SK-N-SH (cell line): Measurements from ENCODE around the gene CCDC34. TPM values are rescaled to one million over a fixed set of nuclear protein-coding genes. Genes with fewer than 3 reads are reported as not detected.

ENCODE experiments used
- CTCF ChIA-PET: fragments of 300-600, 350-600 bp; formaldehyde crosslinking; extraction: SDS; loops from one replicate; lab custom pipeline; 2021; lab: Yijun Ruan, JAX
- POLR2A ChIA-PET: fragments of 350-600 bp; sonication (Branson Sonifier 250); formaldehyde crosslinking; extraction: SDS; loops from one replicate; lab custom pipeline; 2020; ENCODE audit warnings: antibody characterized with exemption, inconsistent platforms; lab: Yijun Ruan, JAX
- DNase-seq: peaks from one replicate; pipeline ENCODE4 v3.0.0; 2012
- H2AFZ ChIP-seq: fragments of 200-600 bp; sonication (generic); 2 replicates; pipeline ENCODE4 v1.8.1; 2016; ENCODE audit warnings: antibody characterized with exemption, mild to moderate bottlenecking, low read depth
- H3F3A ChIP-seq: fragments of 200-600 bp; sonication (generic); replicated peaks from 2 replicates; pipeline ENCODE3; 2016; ENCODE audit warnings: antibody characterized with exemption, mild to moderate bottlenecking; ENCODE audit not compliant: insufficient read depth
- H3K27ac ChIP-seq, 2 experiments: fragments of 200-500 bp in 1 of 2; fragments of 200-600 bp in 1 of 2; sonication (Bioruptor generic) in 1 of 2; sonication (generic), shearing (Covaris generic) in 1 of 2; 2 replicates each; pipeline versions ENCODE4 v1.5.1 to v1.6.1; 2014 to 2016; ENCODE audit warnings: low read depth in 2 of 2, inconsistent platforms in 1 of 2, low read length in 1 of 2, mild to moderate bottlenecking in 1 of 2, mixed read lengths in 1 of 2
- H3K27me3 ChIP-seq: fragments of 200-600 bp; sonication (generic), shearing (Covaris generic); 2 replicates; pipeline ENCODE4 v1.6.1; 2016; ENCODE audit warnings: mixed run types; ENCODE audit not compliant: insufficient read depth
- H3K36me3 ChIP-seq, 2 experiments: fragments of 200-500 bp in 1 of 2; fragments of 200-600 bp in 1 of 2; sonication (Bioruptor generic) in 1 of 2; sonication (generic) in 1 of 2; replicated peaks in 1 of 2; 2 replicates each; pipeline versions ENCODE3 to v1.5.1; 2014 to 2016; ENCODE audit warnings: low read length in 1 of 2, mild to moderate bottlenecking in 1 of 2; ENCODE audit not compliant: insufficient read depth in 2 of 2, control insufficient read depth in 1 of 2
- H3K4me1 ChIP-seq, 2 experiments: fragments of 200-500 bp in 1 of 2; fragments of 200-600 bp in 1 of 2; sonication (Bioruptor generic) in 1 of 2; sonication (generic), shearing (Covaris generic) in 1 of 2; 2 replicates each; pipeline versions ENCODE4 v1.5.1 to v1.6.1; 2014 to 2016; ENCODE audit warnings: low read depth in 1 of 2, low read length in 1 of 2, mixed run types in 1 of 2; ENCODE audit not compliant: insufficient read depth in 2 of 2, control insufficient read depth in 1 of 2
- H3K4me2 ChIP-seq: fragments of 200-600 bp; sonication (generic), shearing (Covaris generic); 2 replicates; pipeline ENCODE4 v1.6.1; 2017; ENCODE audit warnings: mixed run types
- H3K4me3 ChIP-seq, 2 experiments: fragments of 200-500 bp in 1 of 2; fragments of 200-600 bp in 1 of 2; sonication (Bioruptor generic) in 1 of 2; sonication (generic), shearing (Covaris generic) in 1 of 2; 2 replicates each; pipeline versions ENCODE4 v1.5.1 to v1.8.1; 2014 to 2016; ENCODE audit warnings: low read depth in 2 of 2, inconsistent platforms in 1 of 2, low read length in 1 of 2, mild to moderate bottlenecking in 1 of 2, mixed read lengths in 1 of 2, moderate library complexity in 1 of 2
- H3K79me2 ChIP-seq: fragments of 200-600 bp; sonication (generic); 2 replicates; pipeline ENCODE4 v1.8.1; 2017; ENCODE audit warnings: mild to moderate bottlenecking; ENCODE audit not compliant: insufficient read depth
- H3K9ac ChIP-seq: fragments of 200-600 bp; sonication (generic); 2 replicates; pipeline ENCODE4 v1.6.1; 2017; ENCODE audit warnings: mixed run types
- H3K9me2 ChIP-seq: fragments of 200-600 bp; sonication (generic); 2 replicates; pipeline ENCODE4 v1.6.1; 2017; ENCODE audit warnings: mixed run types
- H3K9me3 ChIP-seq: fragments of 200-600 bp; sonication (generic); 2 replicates; pipeline ENCODE4 v1.6.1; 2017; ENCODE audit warnings: mixed run types, mild to moderate bottlenecking, moderate library complexity
- H4K20me1 ChIP-seq: fragments of 200-600 bp; sonication (generic); 2 replicates; pipeline ENCODE4 v1.6.1; 2017; ENCODE audit warnings: mild to moderate bottlenecking, mixed run types; ENCODE audit not compliant: insufficient read depth
- CHD2 ChIP-seq: fragments of 150-350 bp; IDR thresholded peaks from 2 replicates; pipeline ENCODE4 v1.6.1; 2018; ENCODE audit warnings: low read length; ENCODE audit not compliant: partially characterized antibody
- CTCF ChIP-seq: fragments of 200-600 bp; sonication (generic); IDR thresholded peaks from 2 replicates; pipeline ENCODE4 v1.6.1; 2017; ENCODE audit warnings: antibody characterized with exemption, mild to moderate bottlenecking, moderate library complexity
- EP300 ChIP-seq, 2 experiments: IDR thresholded peaks; 2 replicates each; pipeline versions ENCODE4 v1.4.0 to v1.6.1; 2012; ENCODE audit warnings: borderline replicate concordance in 1 of 2, low read depth in 1 of 2, low read length in 1 of 2
- FOXM1 ChIP-seq: IDR thresholded peaks from 2 replicates; pipeline ENCODE4 v1.4.0; 2012; ENCODE audit warnings: low read depth, mild to moderate bottlenecking
- GABPA ChIP-seq: IDR thresholded peaks from 2 replicates; pipeline ENCODE4 v1.4.0; 2012; ENCODE audit warnings: low read depth, mild to moderate bottlenecking
- IRF3 ChIP-seq: fragments of 150-350 bp; IDR thresholded peaks from 2 replicates; pipeline ENCODE4 v1.6.1; 2016; ENCODE audit warnings: mild to moderate bottlenecking, low read depth, low read length
- MAX ChIP-seq: IDR thresholded peaks from 2 replicates; pipeline ENCODE4 v1.4.0; 2012; ENCODE audit warnings: low read depth
- PBX3 ChIP-seq: IDR thresholded peaks from 2 replicates; pipeline ENCODE4; 2012
- POLR2AphosphoS5 ChIP-seq: IDR thresholded peaks from 2 replicates; pipeline ENCODE4 v1.6.1; 2012; ENCODE audit warnings: low read depth, low read length
- REST ChIP-seq: IDR thresholded peaks from 2 replicates; pipeline ENCODE4 v1.6.1; 2012; ENCODE audit warnings: mild to moderate bottlenecking, low read depth, low read length, moderate library complexity
- RXRA ChIP-seq: IDR thresholded peaks from 2 replicates; pipeline ENCODE4 v1.4.0; 2012; ENCODE audit warnings: low read depth, mild to moderate bottlenecking, borderline replicate concordance
- SIN3A ChIP-seq: IDR thresholded peaks from 2 replicates; pipeline ENCODE4 v1.6.1; 2012; ENCODE audit warnings: low read depth, mild to moderate bottlenecking, low read length, moderate library complexity, borderline replicate concordance
- TEAD4 ChIP-seq: IDR thresholded peaks from 2 replicates; pipeline ENCODE4 v1.4.0; 2012; ENCODE audit warnings: mild to moderate bottlenecking, borderline replicate concordance; ENCODE audit not compliant: insufficient read depth
- WGBS: methylation state at CpG from one replicate; pipeline ENCODE4 v1.1.6; 2017; ENCODE audit warnings: low lambda C conversion rate; 5-methylcytosine and 5-hydroxymethylcytosine counted together
- polyA plus RNA-seq, 3 experiments: library from polyadenylated mRNA; depleted of rRNA; stranded (reverse); fragments of >200 nt; gene quantifications; 2 replicates each; pipeline ENCODE4 v1.2.3, GENCODE V29; 2012

CCDC34 gene
- polyA plus RNA-seq, 1 of the 3 experiments (the other 2 are of a cell fraction): 6.7 TPM

GRCh38 chr11:27349919-27350318 lies 13.1 kb downstream of the CCDC34 start:
- Histone ChIP-seq H3K4me1 (peaks cover 0 to 54% of the 10 kb centered on the region in 2 experiments; a peak in 3 of 4 replicates), H3K79me2 (no peaks in the 10 kb centered on the region), H3K9me3 (no peaks in the 10 kb centered on the region), H2AFZ (no peak overlapping the region), H3K36me3 (peaks cover 9 to 11% of the 10 kb centered on the region in 2 experiments), H3F3A (peaks cover 5% of the 10 kb centered on the region), H3K27ac (no peak overlapping the region; a peak in 1 of 4 replicates), H4K20me1 (no peaks in the 10 kb centered on the region), H3K9ac (no peak overlapping the region), H3K27me3 (no peaks in the 10 kb centered on the region), H3K4me2 (no peak overlapping the region), H3K4me3 (no peak overlapping the region), H3K9me2 (no peaks in the 10 kb centered on the region)
- DNase-seq: no peak
- 84% methylated on average over 2 of the region's 2 CpGs for WGBS
- TF ChIP-seq CTCF: no peak
- TF ChIP-seq RXRA: no peak
- TF ChIP-seq EP300 (IDR thresholded peaks at IDR 0.05; ENCODE audit: borderline replicate concordance in 1 of 2, low read depth in 1 of 2, low read length in 1 of 2): no peak
- no peak for TF ChIP-seq PBX3
- TF ChIP-seq FOXM1: no peak
- no peak for TF ChIP-seq MAX
- no peak for TF ChIP-seq SIN3A
- TF ChIP-seq GABPA: no peak
- no peak for TF ChIP-seq IRF3
- TF ChIP-seq REST: no peak
- no peak for TF ChIP-seq TEAD4
- TF ChIP-seq CHD2: no peak
- no peak for TF ChIP-seq POLR2AphosphoS5
- ChIA-PET CTCF (no interaction called here), POLR2A (no interaction called here)
